Stomach (tissue), 4 donors: ENCODE results near the gene PIK3CA.

Experiments used
- POLR2A ChIP-seq, 4 donors: fragments of 450-650 bp; IDR thresholded peaks; one replicate each; pipeline ENCODE4 v1.6.1; 2016; ENCODE audit warnings: antibody characterized with exemption in 4 of 4, control low read depth in 2 of 4, mild to moderate bottlenecking in 1 of 4, moderate library complexity in 1 of 4
- POLR2AphosphoS5 ChIP-seq, 3 donors: sonication (generic); formaldehyde crosslinking; IDR thresholded peaks; one replicate each; pipeline ENCODE4 v1.6.1; 2016; ENCODE audit warnings: antibody characterized with exemption in 3 of 3
- TF ChIP-seq, protein P1 (sequence below), 7 experiments: fragments of 450-650 bp in 4 of 7; fragments of 200-600 bp in 3 of 7; sonication (generic) in 3 of 7; IDR thresholded peaks; one replicate each; pipeline ENCODE4 v1.5.1; 2016 to 2019; ENCODE audit warnings: antibody characterized with exemption in 7 of 7, control low read depth in 2 of 7, mild to moderate bottlenecking in 1 of 7

DNA sequence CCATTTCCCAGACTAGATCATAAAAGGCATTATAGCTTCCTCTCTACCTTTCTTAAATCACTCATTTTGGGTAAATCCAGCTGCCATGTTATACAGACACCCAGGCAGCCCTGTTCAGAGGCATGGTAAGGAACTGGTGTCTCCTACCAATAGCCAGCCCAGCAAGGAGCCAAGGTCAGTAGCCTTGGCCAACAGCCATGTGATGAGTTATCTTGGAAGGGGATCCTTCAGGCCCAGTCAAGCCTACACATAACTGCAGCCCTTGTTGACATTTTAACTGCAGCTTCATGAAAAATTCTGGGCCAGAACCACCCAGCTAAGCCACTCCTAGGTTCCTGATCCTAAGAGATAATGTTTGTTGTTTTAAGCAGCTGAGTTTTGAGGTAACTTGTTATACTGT, 47.5 kb upstream of the PIK3CA start:
- TF ChIP-seq, protein P1, sequence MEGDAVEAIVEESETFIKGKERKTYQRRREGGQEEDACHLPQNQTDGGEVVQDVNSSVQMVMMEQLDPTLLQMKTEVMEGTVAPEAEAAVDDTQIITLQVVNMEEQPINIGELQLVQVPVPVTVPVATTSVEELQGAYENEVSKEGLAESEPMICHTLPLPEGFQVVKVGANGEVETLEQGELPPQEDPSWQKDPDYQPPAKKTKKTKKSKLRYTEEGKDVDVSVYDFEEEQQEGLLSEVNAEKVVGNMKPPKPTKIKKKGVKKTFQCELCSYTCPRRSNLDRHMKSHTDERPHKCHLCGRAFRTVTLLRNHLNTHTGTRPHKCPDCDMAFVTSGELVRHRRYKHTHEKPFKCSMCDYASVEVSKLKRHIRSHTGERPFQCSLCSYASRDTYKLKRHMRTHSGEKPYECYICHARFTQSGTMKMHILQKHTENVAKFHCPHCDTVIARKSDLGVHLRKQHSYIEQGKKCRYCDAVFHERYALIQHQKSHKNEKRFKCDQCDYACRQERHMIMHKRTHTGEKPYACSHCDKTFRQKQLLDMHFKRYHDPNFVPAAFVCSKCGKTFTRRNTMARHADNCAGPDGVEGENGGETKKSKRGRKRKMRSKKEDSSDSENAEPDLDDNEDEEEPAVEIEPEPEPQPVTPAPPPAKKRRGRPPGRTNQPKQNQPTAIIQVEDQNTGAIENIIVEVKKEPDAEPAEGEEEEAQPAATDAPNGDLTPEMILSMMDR (IDR thresholded peaks at IDR 0.05), result no peak
- TF ChIP-seq POLR2A (IDR thresholded peaks at IDR 0.05) (no peak), POLR2AphosphoS5 (IDR thresholded peaks at IDR 0.05) (no peak)
